Esophagus squamous epithelium (tissue), 4 donors: ENCODE measurements around the gene PLXNB2.

Experiments used
- CTCF ChIP-seq, 6 experiments: fragments of 450-650 bp in 4 of 6; fragments of 200-600 bp in 2 of 6; sonication (generic) in 2 of 6; IDR thresholded peaks; one replicate each; pipeline ENCODE4 v1.5.1; 2016 to 2019; ENCODE audit warnings: antibody characterized with exemption in 6 of 6, mild to moderate bottlenecking in 4 of 6, moderate library complexity in 4 of 6
- POLR2A ChIP-seq, 4 donors: fragments of 450-650 bp; IDR thresholded peaks; one replicate each; pipeline ENCODE4 v1.6.1; 2017; ENCODE audit warnings: antibody characterized with exemption in 4 of 4, mild to moderate bottlenecking in 4 of 4, moderate library complexity in 3 of 4

DNA sequence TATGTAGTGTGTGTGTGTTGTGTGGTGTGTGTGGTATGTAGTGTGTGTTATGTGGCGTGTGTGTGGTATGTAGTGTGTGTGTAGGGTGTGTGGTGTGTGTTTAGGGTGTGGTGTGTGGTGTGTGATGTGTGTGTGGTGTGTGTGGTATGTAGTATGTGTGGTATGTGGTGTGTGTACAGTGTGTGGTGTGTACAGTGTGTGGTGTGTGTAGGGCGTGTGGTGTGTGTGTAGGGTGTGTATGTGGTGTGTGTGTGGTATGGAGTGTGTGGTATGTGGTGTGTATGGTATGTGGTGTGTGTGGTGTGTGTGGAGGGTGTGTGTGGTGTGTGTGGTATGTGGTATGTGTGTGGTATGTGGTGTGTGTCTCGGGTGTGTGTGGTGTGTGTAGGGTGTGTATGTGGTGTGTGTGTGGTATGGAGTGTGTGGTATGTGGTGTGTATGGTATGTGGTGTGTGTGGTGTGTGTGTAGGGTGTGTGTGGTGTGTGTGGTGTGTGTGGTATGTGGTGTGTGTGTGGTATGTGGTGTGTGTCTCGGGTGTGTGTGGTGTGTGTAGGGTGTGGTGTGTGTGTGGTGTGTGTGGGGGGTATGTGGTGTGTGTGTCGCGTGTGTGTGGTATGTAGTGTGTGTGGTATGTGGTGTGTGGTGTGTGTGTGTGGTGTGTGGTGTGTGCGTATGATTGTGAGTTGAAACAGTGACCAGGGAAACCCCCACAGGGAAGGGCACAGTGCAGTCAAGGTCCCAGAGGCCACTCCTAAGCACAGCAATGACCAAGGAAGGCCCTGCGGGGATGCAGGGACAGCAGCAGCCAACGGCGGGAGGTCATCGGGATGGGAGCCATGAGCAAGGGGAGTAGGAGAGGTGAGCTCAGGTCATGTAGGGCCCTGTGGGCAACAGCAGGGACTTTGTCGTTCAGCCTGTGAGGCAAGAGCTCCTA is 32.8 kb upstream of the PLXNB2 start:
- TF ChIP-seq POLR2A (IDR thresholded peaks at IDR 0.05) (no peak), CTCF (IDR thresholded peaks at IDR 0.05) (no peak)
